Choroid plexus epithelial cell (primary cell): ENCODE results near the gene DEF6.
A peak's percentile ranks its signal among the peaks of the same experiment; 100 is the strongest.

Experiments
- DNase-seq: peaks from one replicate; pipeline ENCODE4 v3.0.0-alpha.2; 2010; ENCODE audit warnings: low read depth
- H3K4me3 ChIP-seq: 2 replicates; pipeline ENCODE4 v1.5.1; 2011; ENCODE audit warnings: low read depth, mild to moderate bottlenecking, control low read depth, low read length, moderate library complexity
- TF ChIP-seq, protein P1 (sequence below): conservative IDR thresholded peaks from 2 replicates; pipeline ENCODE4 v1.5.1; 2011; ENCODE audit warnings: low read depth, mild to moderate bottlenecking, control low read depth, inconsistent platforms, low read length, moderate library complexity

Gene DEF6

DNA sequence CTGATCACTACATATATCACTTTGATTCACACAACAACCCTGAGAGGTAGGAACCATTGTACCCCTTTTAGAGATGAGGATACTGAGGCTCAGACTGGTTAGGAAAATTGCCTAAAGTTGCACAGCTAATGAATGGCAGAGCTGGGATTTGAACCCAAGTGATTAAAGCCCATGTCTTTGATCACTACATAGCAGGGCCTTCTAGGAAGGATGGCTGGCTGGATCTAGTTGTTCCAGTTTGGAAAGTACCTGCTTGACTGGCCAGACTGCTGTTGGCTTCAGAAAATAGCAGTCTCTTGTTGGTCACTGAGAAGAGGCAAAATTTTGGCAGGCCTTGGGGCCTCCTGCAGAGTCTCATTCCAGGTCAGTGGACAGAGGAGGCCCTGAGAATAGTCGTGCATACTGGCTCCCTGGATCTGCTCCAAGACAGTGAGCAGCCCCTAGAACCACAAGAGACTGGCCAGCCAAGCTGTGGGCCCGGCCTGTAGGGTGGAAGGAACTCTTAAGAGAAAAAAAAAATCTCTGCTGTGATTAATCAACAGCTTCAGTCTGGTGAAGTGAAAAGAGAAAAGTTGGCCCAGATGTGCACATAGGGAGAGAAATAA, 62.2 kb downstream of the DEF6 start:
- TF ChIP-seq, protein P1, sequence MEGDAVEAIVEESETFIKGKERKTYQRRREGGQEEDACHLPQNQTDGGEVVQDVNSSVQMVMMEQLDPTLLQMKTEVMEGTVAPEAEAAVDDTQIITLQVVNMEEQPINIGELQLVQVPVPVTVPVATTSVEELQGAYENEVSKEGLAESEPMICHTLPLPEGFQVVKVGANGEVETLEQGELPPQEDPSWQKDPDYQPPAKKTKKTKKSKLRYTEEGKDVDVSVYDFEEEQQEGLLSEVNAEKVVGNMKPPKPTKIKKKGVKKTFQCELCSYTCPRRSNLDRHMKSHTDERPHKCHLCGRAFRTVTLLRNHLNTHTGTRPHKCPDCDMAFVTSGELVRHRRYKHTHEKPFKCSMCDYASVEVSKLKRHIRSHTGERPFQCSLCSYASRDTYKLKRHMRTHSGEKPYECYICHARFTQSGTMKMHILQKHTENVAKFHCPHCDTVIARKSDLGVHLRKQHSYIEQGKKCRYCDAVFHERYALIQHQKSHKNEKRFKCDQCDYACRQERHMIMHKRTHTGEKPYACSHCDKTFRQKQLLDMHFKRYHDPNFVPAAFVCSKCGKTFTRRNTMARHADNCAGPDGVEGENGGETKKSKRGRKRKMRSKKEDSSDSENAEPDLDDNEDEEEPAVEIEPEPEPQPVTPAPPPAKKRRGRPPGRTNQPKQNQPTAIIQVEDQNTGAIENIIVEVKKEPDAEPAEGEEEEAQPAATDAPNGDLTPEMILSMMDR = no peak
- peak; percentile 97 for DNase-seq
- no peak overlapping the region for H3K4me3 ChIP-seq

DNA sequence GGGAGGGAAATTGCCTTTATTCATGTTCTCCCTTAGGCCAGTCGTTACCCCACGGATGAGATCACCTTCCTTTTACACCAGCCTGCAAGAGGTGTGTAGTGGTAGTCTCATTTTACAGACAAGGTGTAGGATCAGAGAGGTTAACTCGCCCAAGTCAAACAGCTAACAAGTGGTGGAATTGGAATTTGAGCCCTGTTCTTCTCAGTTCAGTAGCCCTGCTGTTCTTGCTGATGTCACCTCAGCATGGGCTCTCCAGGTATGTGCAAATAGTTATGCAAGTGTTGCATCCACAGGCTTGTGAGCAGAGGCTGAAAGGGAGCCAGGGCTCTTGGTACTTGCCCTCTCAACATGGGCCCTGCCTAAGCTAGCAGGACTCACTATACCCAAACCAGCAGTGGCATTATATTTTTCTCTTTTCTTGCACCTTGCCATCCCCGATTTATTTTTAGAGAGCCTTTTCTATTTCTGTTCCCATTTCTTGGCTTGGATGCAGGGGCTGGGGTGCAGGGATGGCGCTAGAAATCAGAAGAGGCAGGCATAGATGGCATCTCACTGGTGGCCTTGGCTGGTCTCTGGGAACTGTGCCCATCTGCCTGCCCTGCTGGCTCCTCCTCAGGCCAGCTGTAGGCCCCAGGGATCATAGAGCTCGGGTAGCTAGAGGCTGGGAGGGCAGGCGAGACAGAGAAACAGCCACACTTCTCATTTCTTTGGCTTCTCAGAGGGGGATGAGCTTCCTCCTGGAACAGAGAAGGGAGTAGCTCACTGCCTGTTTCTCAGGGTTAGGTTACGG, 62.9 kb downstream of the DEF6 start:
- no peak overlapping the region for H3K4me3 ChIP-seq
- TF ChIP-seq, protein P1 = no peak
- DNase-seq = peak; percentile 90

DNA sequence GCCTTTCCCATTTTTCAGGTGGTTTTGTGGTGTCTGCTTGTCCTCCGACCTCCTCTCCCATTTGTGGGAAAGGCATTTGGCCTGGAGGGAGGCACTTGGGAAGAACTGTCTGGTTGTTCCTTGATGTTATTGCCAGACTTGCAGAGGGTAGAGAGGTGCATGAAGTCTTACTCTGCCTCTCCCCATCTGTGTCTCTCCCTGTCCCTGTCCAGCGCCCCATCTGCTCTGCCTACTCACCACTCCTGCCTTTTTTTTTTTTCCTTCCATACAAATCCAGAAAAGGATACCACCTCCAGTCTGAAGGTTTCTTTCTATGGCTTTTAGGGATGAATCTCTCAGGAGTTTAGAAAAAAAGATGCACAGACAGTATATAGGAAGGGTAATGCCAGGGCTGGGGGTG, 64.6 kb downstream of the DEF6 start:
- DNase-seq = no peak
- TF ChIP-seq, protein P1 = no peak

DNA sequence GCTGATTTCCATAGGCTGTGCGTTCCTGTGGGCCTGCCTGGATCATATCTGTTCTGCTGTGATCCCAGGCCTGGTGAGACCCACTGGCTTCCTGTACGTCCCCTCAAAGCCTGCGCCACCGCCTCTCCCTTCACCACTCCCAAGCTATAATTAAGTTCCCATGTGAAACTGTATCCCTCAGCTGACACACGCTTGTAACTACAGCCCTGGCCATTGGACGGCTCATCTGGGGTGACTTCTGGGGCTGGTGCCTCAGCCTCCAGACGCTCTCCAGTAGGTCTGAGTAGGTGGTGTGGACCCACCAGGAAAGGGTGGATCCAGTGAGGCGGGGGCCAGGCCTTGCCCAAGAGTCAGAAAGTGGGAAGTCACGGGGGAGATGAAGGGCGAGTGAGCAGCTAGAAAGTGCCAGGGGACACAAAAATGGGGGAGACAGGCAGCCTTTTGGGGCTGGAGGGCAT, 65.7 kb downstream of the DEF6 start:
- peak; percentile 77 for DNase-seq
- H3K4me3 ChIP-seq = no peak overlapping the region
- TF ChIP-seq, protein P1 = no peak

More for the DNA sequence above, 64.6 kb downstream of the DEF6 start:
- H3K4me3 ChIP-seq = no peak overlapping the region

DNA sequence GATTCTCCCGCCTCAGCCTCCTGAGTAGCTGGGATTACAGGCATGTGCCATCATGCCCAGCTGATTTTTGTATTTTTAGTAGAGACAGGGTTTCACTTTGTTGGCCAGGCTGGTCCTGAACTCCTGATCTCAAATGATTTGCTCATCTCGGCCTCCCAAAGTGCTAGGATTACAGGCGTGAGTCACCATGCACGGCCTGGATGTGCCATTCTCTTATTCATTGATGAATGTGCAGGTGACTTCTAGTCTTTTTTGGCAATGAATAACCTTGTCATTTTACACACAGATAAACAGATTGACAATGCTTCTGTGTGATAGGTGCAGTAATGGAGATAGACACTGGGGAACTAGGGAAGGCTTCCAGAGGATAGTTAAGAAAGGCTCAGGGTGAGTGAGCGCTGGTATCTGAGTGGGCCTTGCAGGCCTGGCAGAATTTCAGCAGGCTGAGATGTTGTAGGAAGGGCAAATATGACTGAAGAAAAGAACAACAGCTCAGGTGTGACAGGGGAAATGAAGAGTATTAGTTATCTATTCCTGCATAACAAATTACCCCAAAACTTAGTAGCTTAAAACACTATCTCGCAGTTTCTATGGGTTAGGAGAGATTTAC, 68.1 kb downstream of the DEF6 start:
- no peak for DNase-seq
- H3K4me3 ChIP-seq = no peak overlapping the region
- TF ChIP-seq, protein P1 = no peak

DNA sequence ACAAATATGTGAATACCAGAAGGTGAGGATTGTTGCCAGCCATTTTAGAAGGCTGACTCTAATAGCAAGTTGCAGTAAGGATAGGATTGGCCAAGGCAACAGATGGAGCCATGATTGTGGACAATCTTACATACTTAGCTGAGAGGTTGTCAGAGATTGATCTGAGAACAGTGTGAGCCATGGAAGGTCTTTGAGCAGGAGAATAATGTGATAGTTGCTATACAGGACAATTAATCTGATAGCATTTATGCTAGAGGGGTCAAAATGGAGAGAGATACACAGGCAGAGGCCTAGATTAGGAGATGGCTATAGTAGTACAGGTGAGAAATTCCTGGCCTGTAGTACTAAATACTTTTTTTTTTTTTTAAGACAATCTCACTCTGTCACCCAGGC, 68.6 kb downstream of the DEF6 start:
- no peak for DNase-seq
- TF ChIP-seq, protein P1 = no peak
- H3K4me3 ChIP-seq = no peak overlapping the region

DNA sequence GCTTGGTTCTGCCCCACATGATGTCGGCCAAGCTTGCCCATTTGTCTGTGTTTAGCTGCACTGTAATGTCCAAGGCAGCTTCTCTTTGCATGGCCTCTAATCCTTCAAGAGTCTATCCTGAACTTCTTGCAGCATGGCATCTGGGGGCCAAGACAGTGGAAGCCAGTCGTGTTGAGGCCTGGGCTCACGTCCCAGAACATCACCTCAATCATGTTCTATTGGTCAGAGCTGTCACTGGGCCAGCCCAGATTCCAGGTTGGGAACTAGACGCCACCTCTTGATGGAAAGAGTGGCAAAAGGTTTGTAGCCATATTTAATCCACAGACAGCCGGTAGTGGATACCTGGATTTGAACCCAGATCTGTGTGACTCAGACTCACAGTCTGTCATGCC, 70.0 kb downstream of the DEF6 start:
- no peak overlapping the region for H3K4me3 ChIP-seq
- no peak for DNase-seq
- TF ChIP-seq, protein P1 = no peak
